ENCODE measurements around the gene RTN4IP1.

The RTN4IP1 gene

DNA sequence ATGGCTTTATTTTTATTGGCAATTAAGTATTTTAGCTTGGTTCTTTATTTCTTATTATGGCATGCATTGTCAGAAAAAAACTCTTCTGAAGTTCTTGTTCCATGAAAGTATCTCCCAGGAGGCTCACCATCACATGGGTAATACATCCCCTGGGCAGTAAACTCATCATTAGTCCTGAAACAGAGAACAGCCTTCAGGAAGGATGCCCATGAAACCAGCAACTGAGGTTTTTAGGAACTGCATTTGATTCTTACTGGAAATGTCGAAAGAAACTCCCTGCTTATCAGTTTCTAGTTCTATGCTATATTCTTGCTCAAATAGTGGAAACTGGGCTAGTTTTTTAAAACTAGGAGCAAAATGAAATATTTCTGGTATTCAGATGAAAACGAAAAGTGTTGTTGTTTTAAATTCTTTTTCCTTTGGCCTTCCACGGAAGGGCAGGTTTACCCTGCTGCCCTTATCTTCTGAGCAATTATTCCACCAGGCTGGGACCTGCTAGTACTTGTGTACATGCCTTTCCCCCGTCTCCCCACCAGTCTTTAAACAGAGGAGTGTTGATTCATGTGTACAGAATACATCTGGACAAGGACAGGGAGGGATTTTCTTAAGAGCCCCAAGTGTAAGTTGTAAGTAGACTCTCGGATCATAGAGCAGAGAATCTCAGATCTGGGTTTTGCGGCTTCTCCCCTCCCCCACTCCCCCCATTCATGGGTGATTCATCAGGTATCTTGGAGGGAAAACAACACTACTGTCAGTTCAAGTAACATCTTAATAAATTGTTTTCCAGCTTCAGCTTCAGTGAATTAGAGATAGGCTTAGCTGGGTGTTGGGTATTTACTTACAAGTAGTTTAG, 81.5 kb downstream of the RTN4IP1 start:
- DNase-seq (ENCODE audit: low read depth in 3 of 3, low spot score in 1 of 3): no peak

DNA sequence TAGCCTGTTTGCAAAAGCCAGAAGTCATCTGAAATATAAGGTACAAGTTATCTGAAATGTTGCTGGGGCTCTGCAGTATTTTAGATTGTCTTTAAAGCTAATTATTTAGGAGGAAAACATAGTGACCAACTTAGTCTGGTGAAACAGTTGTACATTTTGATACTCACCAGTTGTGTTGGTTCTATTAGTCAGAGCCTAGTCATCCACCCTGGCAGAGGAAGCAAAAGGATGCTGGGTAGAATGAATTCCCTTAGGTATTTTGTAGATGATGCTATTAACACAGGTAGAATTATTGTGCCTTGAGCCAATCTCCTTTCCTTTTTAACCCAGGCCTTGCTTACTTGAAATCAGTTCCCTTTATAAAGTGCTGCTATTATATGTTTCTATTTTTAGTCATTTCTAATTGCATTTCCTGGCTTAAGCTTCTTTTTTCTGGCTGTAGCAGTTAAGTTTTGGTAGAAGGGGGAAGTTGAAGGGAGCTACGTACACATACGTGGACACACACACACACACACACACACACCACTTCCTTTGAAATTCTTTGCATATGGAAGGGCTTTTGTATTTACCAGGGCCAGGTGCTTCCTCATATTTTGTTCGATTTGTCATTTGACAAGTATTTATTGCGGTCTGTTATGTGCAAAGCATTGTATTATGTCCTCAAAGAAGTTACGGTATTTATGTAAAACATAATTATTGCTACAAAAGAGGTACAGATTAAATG, 82.4 kb downstream of the RTN4IP1 start:
- no peak for DNase-seq (ENCODE audit: low read depth in 3 of 3, low spot score in 1 of 3)

DNA sequence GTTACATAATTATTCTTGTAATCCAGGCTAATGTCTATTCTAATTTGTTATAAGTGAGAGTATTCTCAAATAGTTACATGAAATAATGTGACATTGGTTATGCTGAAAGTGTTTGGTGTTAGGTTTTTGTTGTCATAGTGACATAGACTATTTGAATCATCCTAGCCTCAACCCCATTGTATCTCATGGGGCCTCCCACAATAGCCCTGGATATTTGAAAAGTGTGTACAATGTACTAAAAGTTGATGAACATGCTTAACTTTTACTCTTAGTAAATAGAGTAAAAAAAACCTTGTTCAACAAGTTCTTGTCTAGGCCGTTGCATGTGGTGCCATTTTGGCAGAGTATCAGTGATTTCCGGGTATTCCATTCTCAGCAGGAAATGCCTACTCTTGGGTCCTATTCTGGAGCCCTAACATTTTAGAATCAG, 83.0 kb downstream of the RTN4IP1 start:
- no peak for DNase-seq (ENCODE audit: low read depth in 3 of 3, low spot score in 1 of 3)

GRCh38 chr6:106540907-106541306, 88.4 kb downstream of the RTN4IP1 start:
- DNase-seq (ENCODE audit: low read depth in 3 of 3, low spot score in 1 of 3): no peak

DNA sequence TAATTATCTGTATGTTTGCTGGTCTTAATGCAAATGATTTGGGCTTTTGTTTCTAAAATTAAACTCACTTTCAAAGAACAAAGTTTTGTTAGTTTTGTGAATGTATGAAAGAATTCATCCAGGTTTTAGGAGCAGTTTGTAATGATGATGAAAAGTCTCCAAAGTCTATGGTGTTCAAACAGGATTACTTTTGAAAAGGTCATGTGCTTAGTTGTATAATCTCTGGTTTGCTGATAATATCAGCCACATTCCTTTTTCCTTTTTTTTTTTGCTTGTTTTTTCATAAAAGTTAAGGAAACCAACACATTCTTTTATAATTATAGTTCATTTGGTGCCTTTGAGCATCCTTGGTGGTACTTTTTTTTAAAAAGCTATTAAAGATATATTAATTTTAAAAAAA, 88.9 kb downstream of the RTN4IP1 start:
- DNase-seq (ENCODE audit: low read depth in 3 of 3, low spot score in 1 of 3): no peak

GRCh38 chr6:106539936-106540335, 89.4 kb downstream of the RTN4IP1 start:
- no peak for DNase-seq (ENCODE audit: low read depth in 3 of 3, low spot score in 1 of 3)

DNA sequence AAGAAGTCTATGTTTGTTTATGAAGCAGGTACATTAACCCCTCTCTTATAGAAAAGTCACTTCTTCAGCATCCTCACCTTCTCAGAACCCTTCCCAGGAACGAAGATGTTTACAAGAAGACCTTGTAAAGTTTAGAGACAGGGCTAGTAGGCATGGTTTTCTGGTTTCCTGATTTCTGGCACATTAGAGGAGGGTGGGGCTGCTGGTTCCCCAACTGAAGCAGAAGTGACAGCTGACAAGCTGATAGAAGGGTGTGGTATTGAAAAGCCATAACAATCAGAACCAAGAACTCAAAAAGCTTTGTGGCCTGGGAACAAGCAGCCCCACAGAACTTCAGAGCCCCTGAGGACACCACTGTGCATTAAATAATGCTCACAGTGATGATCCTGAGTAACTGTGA, 91.2 kb downstream of the RTN4IP1 start:
- no peak for DNase-seq (ENCODE audit: low read depth in 3 of 3, low spot score in 1 of 3)

DNA sequence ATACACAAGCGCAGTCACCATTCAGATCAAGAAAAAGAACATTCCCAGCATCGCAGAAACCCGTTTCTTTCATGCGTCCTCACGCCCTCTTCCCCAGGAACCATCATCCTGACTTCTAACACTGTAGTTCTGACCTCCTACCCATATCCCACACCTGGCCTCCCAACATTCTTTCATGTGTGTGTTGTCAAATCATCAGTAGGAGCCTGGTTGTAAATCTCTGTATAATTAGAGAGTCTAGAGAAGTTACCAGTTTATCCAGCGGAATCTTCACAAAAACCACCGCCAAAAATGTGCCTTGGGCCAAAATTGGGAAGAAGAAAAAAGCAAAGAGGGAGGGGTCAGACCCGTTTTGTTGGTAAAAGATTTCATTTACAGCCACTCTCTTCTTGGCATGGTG, 91.6 kb downstream of the RTN4IP1 start:
- DNase-seq (ENCODE audit: low read depth in 3 of 3, low spot score in 1 of 3): no peak

GRCh38 chr6:106536851-106537250, 92.4 kb downstream of the RTN4IP1 start:
- no peak for DNase-seq (ENCODE audit: low read depth in 3 of 3, low spot score in 1 of 3)

- DNase-seq (ENCODE audit: low read depth in 3 of 3, low spot score in 1 of 3): no peak
Measured at GRCh38 chr6:106536357-106536756, 92.9 kb downstream of the RTN4IP1 start.

GRCh38 chr6:106535012-106535411, 94.3 kb downstream of the RTN4IP1 start:
- no peak for DNase-seq (ENCODE audit: low read depth in 3 of 3, low spot score in 1 of 3)

GRCh38 chr6:106534564-106534982, 94.7 kb downstream of the RTN4IP1 start:
- DNase-seq (ENCODE audit: low read depth in 3 of 3, low spot score in 1 of 3): no peak

DNA sequence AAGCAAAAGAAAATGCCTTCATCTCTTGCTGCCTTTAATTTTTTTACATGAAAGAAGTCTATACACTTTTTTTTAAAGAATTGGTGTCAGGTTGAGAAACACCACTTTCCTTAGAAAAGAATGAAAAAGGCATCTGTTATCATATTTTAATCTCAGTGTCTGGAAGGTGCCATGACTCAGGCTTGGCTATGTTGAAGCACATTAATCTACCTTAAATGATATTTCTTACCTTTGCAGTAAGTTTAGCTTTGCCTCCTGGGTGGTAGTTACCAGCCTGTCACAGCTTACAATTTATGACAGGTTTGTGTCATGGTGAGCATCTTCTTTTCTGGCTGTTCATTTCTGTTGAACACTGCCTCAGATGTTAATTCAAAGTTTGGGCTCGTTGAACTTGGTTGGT, 95.3 kb downstream of the RTN4IP1 start:
- no peak for DNase-seq (ENCODE audit: low read depth in 3 of 3, low spot score in 1 of 3)

- no peak for DNase-seq (ENCODE audit: low read depth in 3 of 3, low spot score in 1 of 3)
Measured at GRCh38 chr6:106533054-106533453, 96.2 kb downstream of the RTN4IP1 start.

- DNase-seq (ENCODE audit: low read depth in 3 of 3, low spot score in 1 of 3): no peak
Measured at GRCh38 chr6:106530502-106530901, 98.8 kb downstream of the RTN4IP1 start.

GRCh38 chr6:106530026-106530425, 99.3 kb downstream of the RTN4IP1 start:
- DNase-seq (ENCODE audit: low read depth in 3 of 3, low spot score in 1 of 3): no peak

GRCh38 chr6:106529438-106529837, 99.9 kb downstream of the RTN4IP1 start:
- DNase-seq (ENCODE audit: low read depth in 3 of 3, low spot score in 1 of 3): no peak

DNA sequence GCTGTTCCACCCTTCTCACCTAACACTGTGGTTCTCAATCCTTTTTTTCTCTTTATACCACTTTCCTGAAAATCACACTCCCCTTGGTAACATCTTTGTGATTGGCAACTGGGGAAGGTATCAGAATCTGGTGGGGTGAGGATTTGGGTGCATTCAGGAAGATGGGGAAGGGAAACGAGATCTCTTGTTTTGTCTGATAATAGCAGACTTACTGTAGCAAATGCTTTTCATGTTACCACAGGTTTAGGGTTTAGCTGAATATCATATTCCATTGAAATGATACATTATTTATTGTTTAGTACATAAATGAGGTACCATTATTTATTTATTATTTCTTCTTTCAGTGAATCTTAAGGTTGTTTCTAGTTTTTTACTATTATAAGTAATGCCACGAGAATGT, 100.8 kb downstream of the RTN4IP1 start:
- DNase-seq (ENCODE audit: low read depth in 3 of 3, low spot score in 1 of 3): no peak

DNA sequence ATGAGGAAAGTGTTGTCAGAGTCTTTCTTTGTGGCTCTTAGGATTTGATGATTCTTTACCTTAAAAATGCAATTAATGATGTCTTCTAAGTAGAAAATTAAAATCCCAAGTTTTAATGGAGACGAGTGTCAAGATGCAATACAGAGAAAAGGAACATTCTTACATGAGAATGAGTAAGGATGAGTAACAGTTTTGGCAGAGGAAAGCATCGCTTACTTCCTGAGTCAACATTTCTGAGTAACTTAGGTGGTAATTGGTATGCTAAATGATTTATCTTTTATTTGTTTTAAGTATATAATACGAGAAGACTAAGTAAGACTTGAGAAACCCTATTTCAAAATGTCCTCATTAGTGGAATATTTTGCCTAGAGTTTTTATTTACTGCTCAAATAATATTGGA, 101.3 kb downstream of the RTN4IP1 start:
- no peak for DNase-seq (ENCODE audit: low read depth in 3 of 3, low spot score in 1 of 3)

GRCh38 chr6:106527117-106527516, 102.2 kb downstream of the RTN4IP1 start:
- no peak for DNase-seq (ENCODE audit: low read depth in 3 of 3, low spot score in 1 of 3)

DNA sequence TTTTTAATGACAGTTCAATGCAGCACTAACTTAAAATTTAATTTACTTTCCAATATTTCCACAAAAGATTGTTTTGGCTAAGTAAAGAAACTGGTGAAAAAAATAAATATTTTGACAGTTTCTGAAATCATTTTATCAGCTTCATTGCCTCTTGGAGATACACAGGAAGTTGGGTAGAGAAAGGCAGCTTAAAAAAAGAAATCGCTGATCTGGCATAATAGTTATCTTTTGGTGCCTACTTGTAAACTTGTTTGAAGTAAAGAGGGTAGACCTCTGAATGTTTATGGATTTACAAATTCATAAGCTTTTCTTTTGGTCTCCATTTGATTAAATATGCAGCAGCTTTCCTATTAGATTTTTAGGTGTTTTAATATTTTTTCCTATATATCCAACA, 103.4 kb downstream of the RTN4IP1 start:
- DNase-seq (ENCODE audit: low read depth in 3 of 3, low spot score in 1 of 3): no peak

DNA sequence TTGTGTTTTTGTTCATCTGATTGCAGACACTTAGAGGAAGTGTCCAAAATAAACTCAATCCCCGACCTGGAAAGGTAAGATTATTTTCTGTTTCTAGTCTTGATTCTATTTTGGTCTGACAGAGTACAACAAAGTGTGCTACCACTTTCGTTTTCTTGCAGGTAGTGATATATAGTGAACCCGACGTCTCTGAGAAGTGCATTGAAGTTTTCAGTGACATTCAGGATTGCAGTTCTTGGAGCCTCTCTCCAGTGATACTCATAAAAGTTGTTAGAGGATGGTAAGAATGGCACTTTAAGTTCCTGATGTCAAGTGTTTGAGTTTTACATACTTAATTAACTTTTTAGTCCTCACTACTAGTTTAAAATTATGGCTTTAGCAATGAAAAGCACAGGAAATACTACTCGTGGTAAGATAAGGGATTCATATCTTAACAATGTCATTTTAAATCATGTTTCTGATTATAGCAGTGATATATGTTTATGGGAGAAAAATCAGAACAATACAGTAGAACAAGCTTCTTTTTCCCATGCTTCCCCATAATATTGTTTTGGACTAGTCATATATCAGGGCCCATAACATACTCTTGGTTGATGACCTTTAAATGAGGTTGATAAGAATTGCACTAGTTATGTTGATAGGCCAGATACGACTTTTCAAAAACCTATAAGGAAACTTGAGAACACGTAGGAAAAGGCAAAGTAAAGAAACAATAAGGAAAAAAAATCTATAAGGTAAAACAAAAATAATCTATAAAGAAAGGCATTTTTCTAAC, 104.0 kb downstream of the RTN4IP1 start:
- no peak for DNase-seq (ENCODE audit: low read depth in 3 of 3, low spot score in 1 of 3)

All from stimulated activated CD4-positive, alpha-beta T cell treated with anti-CD3 and anti-CD28 coated beads, TNF-alpha, amount 100 ng/mL, for 1 hour (primary cell).